Inflammatory macrophage treated with lipopolysaccharide for 4 hours (primary cell): Measurements from ENCODE around the gene TXN2.

Experiments used
- DNase-seq: peaks from one replicate; pipeline ENCODE4 v3.0.0-alpha.2; 2020

The TXN2 gene

GRCh38 chr22:36480941-36481392 lies 473 bp downstream of the TXN2 start:
- DNase-seq, result no peak

- DNase-seq, result no peak
Measured at GRCh38 chr22:36478966-36479365, 2.5 kb downstream of the TXN2 start.

GRCh38 chr22:36475341-36475740 lies 6.1 kb downstream of the TXN2 start:
- no peak for DNase-seq

- DNase-seq, result no peak
Measured at GRCh38 chr22:36472689-36473088, 8.8 kb downstream of the TXN2 start.

GRCh38 chr22:36471341-36471821 lies 10.1 kb downstream of the TXN2 start:
- DNase-seq, result no peak

- no peak for DNase-seq
Measured at GRCh38 chr22:36470994-36471331, 10.5 kb downstream of the TXN2 start.

- DNase-seq, result peak; percentile 79
Measured at GRCh38 chr22:36470162-36470993, 11.1 kb downstream of the TXN2 start.

GRCh38 chr22:36469094-36469710 lies 12.2 kb downstream of the TXN2 start:
- no peak for DNase-seq

GRCh38 chr22:36467946-36468345 lies 13.5 kb downstream of the TXN2 start:
- peak; percentile 26 for DNase-seq

GRCh38 chr22:36467042-36467810 lies 14.2 kb downstream of the TXN2 start:
- no peak for DNase-seq

- DNase-seq, result no peak
Measured at GRCh38 chr22:36466258-36466657, 15.2 kb downstream of the TXN2 start.

- DNase-seq, result no peak
Measured at GRCh38 chr22:36465232-36466021, 16.0 kb downstream of the TXN2 start.

GRCh38 chr22:36464715-36465231 lies 16.7 kb downstream of the TXN2 start:
- no peak for DNase-seq

GRCh38 chr22:36463783-36464184 lies 17.7 kb downstream of the TXN2 start:
- DNase-seq, result no peak

- DNase-seq, result no peak
Measured at GRCh38 chr22:36461665-36462649, 19.5 kb downstream of the TXN2 start.

GRCh38 chr22:36460202-36460601 lies 21.2 kb downstream of the TXN2 start:
- no peak for DNase-seq

GRCh38 chr22:36457688-36458450 lies 23.6 kb downstream of the TXN2 start:
- no peak for DNase-seq

- DNase-seq, result peak; percentile 55
Measured at GRCh38 chr22:36456464-36456845, 25.0 kb downstream of the TXN2 start.

GRCh38 chr22:36455571-36456463 lies 25.6 kb downstream of the TXN2 start:
- no peak for DNase-seq
